COLO829 (cell line): ENCODE results near the gene CDKL4.
A peak's percentile ranks its signal among the peaks of the same experiment; 100 is the strongest.
"Not testable (repeated sequence)": the region's sequence is repeated elsewhere in the genome, so short reads cannot be mapped to it uniquely, and the experiment has no call there.

Source experiments
- DNase-seq: peaks from one replicate; pipeline ENCODE4 v3.0.0; 2012; ENCODE audit warnings: low spot score

The CDKL4 gene

DNA sequence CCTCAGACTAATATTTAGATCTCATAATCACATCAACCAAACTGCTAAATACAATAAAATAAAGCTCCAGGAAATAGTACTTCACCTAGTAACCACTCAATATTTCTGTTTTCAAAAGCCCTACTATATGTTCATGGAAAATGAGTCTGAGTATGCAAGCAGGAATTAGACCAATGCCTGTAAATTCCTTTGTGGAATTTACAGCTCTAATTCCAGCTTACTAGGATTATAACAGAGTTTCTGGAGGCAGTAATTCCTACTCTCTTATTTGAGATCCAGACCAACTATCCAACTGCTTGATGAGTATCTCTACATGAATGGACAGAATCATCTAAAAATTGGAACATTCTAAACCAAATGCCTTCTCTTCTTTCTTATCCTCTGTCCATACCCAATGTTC lies 11.6 kb downstream of the CDKL4 start:
- DNase-seq, result no peak

DNA sequence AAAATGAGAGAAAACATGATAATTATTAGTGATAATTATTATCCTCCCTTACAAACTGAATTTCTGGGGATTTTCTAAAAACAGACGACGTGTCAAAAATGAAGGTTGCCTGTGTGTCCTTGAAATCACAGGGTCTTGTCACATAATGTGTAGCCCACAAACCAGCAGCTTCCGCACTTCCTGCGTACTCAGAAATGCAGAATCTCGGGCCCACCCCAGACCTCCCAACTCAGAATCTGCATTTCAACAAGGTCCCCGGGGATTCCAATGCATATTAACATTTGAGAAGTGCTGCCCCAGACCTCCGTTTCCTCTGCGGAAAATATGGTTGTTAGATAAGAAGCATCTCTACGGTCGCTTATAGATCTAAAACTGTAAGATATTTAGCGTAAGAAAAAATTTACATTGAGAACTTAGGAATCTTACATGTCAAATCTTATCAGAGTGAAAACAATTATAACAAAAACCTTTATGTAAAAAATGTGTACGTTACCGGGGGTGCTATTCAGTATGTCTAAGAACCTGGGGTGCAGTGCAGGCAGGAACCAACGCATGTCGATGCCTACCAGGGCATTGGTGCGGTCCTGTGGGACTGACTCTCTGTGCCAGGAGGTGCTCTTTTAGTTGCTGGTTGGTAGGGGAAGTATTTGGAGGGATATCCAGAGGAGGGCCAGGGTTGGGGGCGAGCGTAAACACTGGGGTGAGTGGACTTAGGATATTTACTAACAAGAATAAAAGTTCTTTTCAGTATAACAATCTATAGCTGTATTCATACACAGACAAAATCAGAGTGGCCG lies 15.2 kb downstream of the CDKL4 start:
- no peak for DNase-seq

- peak; percentile 48 for DNase-seq
These were observed 15.9 kb downstream of the CDKL4 start for GRCh38 chr2:39227628-39228412.

GRCh38 chr2:39225567-39225966 lies 18.2 kb downstream of the CDKL4 start:
- DNase-seq, result no peak

GRCh38 chr2:39223909-39224308 lies 19.9 kb downstream of the CDKL4 start:
- no peak for DNase-seq

GRCh38 chr2:39221459-39221858 lies 22.3 kb downstream of the CDKL4 start:
- no peak for DNase-seq

DNA sequence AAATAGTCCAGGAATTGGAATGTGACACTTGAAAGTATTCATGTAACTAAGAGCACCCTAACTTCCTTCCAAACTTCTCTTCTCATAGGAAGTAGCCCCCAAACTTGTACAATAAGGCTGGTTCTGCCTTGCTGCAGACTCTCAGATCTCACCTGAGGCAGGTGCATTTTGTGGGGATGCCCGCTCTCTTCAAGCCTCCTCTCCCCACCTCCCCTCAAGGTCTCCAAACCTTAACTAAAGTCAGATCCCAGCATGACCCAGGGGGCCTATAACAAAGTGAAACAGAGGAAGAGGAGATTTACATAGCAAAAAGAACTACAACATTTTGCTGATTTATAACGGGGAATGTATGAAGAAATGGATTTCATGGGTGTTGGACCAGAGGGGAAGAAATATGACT lies 23.6 kb downstream of the CDKL4 start:
- DNase-seq, result no peak

GRCh38 chr2:39218391-39218790 lies 25.4 kb downstream of the CDKL4 start:
- no peak for DNase-seq

DNA sequence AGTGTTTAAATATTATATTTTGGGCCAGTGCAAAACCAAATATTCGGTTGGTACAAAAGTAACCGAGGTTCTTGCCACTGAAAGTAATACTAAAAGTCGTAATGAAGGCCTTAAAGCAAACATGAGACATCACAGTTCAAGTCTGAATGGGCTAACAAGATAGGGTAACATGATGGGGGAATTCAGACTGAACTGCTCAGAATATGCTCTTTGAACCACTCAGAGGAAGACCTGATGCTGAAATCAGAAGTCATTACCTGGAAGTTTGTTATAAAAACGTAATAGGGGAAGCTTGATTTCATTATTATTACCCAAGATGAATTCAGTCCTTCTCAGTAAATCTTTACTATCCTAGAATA lies 26.6 kb downstream of the CDKL4 start:
- DNase-seq, result no peak

GRCh38 chr2:39216346-39217191 lies 27.2 kb downstream of the CDKL4 start:
- DNase-seq, result no peak

- DNase-seq, result no peak
These were observed 28.2 kb downstream of the CDKL4 start for GRCh38 chr2:39215545-39215944.

GRCh38 chr2:39213015-39213414 lies 30.8 kb downstream of the CDKL4 start:
- DNase-seq, result no peak

DNA sequence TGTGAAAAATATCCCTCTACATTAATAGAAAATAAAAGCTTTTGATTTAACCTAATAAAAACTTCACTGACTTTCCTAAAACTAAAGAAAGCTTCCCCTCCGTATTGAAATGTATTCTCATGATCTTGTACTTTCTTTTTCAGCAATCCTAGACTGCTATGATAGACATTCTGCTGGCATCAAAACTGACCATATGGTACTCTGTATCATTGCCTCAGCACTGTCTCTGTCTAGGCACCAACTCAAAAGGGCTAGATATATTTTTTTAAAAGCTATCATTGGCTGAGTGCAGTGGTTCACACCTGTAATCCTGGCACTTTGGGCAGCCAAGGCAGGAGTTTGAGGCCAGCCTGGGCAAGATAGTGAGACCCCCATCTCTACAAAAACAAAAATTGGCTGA lies 32.9 kb downstream of the CDKL4 start:
- DNase-seq, result no peak

- DNase-seq, result no peak
These were observed 40.4 kb downstream of the CDKL4 start for GRCh38 chr2:39203382-39203781.

GRCh38 chr2:39202639-39203369 lies 41.0 kb downstream of the CDKL4 start:
- no peak for DNase-seq

DNA sequence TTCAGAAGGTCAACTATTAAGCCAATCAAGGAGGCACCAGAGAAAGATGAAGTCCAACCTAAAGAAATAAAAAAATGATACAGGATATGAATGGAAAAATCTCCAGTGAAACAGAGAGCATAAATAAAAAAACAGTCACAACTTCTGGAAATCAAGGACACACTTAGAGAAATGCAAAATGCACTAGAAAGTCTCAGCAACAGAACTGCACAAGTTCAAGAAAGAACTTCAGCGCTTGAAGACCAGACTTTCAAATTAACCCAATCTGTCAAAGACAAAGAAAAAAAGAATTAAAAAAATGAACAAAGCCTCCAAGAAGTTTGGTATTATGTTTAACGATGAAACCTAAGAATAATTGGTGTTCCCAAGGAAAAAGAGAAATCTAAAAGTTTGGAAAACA lies 46.8 kb downstream of the CDKL4 start:
- not testable (repeated sequence) for DNase-seq

- no peak for DNase-seq
These were observed 49.1 kb downstream of the CDKL4 start for GRCh38 chr2:39194686-39195085.

DNA sequence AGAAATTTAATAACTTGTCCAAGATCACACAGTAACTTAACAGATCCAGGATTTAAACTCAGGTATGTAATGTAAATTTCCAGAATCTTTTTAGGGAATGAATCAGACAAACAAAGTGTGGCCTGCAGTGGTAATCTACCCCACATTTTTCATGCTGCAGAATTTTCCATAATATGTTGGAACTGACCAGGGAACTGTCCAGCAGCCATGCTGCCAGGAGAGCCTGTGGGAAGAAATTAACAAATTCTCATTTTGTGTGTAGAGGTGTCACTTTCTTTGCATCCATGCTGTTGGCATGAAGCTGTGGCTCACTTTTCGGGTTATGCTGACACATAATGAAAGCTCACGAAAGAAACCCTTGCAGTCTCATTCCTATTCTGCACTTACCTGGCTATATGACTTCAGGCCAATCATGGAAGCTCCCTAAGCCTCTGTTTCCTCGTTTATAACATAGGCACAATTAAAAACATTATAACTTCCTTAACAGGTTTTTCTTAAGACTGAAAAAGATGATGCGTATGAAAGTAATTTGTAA lies 54.7 kb downstream of the CDKL4 start:
- DNase-seq, result no peak

GRCh38 chr2:39183673-39184072 lies 60.1 kb downstream of the CDKL4 start:
- DNase-seq, result no peak

DNA sequence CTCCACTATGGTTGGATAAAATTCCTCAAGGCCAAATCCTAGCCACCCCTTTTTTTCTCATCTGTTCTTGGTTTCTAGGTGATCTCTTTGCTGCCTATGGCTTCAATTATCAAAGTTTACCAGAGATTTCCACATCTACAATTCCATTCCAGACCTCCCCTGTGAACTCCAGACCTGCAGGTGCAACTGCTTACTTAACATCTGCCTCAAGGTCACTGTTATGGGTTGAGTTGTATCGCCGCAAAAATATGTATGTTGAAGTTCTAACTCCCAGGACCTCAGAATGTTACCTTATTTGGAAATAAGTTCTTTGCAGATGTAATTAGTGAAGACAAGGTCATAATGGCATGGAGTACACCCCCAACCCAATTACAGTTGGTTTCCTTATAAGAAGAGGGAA lies 62.5 kb downstream of the CDKL4 start:
- DNase-seq, result no peak
